Stimulated activated CD8-positive, alpha-beta memory T cell treated with anti-CD3 and anti-CD28 coated beads, Interleukin-7, amount 100 ng/mL, for 24 hours (primary cell): ENCODE measurements around the gene ALDH1L2.
"Not testable (repeated sequence)": the region's sequence is repeated elsewhere in the genome, so short reads cannot be mapped to it uniquely, and the experiment has no call there.

Experiments
- DNase-seq: peaks from one replicate; pipeline ENCODE4 v3.0.0-alpha.2; 2020; ENCODE audit warnings: low read depth

Gene ALDH1L2

GRCh38 chr12:104985206-104985605 lies 99.1 kb downstream of the ALDH1L2 start:
- DNase-seq, result no peak

DNA sequence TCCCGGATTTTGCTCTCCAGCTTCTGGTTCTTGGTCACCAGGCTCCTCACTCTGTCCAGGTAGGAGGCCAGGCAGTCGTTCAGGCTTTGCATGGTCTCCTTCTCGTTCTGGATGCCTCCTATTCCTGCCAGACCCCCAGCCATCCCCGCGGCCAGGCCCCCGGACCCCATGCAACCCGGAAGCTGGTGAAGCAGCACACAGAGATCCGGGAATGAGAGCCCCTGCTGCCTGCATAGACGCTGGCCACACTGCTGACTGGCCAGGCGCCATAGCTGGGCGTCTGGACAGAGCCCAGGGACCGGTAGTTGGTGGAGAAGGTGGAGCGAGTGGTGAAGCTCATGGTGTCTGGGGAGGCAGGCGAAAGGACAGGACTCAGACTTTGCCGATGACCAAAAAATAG lies 106.6 kb downstream of the ALDH1L2 start:
- DNase-seq, result not testable (repeated sequence)

DNA sequence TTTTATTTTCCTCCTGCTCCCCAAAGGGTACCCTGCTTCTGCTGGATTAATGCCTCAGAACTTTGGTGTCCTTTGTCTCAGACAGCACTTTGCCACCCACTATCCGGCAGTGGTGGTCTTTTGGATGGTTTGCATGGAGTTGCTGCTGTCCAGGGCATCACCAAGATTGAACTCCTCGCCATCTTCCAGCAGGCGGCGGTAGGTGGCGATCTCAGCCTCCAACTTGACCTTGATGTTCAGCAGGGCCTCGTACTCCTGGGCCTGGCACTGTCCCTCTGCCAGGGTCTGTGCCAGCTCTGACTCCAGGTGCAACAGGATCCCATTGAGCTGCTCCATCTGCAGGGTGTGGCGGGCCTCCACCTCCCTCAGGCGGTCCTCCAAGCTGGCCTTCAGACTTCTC lies 107.6 kb downstream of the ALDH1L2 start:
- DNase-seq, result no peak

DNA sequence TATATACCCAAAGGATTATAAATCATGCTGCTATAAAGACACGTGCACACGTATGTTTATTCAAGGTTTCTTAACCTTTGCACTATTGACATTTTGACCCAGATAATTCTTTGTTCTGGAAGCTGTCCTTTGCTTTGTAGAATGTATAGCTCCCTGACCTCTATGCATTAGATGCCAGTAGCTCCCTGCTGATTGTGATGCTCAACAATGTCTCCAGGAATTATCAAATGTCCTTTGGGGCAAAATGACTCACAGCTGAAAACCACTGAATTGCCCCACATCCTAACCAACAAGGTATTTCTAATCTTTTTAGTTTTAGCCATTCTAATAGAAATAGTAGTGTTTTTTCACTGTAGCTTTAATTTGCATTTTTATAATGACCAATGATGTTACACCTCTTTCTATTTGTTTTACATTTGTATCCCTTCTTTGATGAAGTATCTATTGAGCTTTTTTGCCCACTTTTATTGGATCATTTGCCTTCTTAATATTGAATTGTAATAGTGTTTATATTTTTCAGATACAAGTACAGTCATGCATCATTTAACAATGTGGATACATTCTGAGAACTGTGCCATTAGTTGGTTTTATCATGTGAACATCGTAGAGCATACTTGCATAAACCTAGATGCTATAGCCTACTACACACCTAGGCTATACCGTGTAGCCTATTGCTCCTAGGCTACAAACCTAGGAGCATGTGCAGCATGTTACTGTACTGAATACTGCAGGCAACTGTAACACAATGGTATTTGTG lies 108.5 kb downstream of the ALDH1L2 start:
- no peak for DNase-seq

DNA sequence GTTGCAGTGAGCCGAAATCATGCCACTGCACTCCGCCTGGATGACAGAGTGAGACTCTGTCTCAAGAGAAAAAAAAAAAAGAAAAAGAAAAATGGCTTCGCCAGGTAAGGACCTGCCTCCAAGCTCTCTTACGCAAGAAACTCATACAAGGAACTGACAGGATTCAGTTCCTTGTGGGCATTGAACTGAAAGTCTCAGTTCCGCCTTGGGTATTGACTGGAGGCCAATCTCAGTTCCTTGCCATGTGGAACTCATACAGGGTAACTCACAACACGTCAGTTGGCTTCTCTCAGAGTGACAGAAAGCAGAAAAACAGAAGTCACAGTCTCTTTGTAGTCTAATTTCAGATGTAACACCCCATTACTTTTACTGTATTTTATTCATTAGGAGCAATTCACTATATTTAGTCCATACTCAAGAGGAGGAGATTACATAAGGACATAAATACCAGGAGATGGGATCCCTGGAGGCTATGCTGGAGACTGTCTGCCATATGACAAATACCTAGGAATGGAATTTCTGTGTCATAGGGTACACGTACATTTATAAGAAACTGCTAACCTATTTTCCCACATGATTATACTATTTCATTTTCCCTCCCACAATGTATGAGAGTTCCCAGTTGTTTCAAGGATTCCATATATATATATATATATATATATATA lies 109.5 kb downstream of the ALDH1L2 start:
- DNase-seq, result no peak

DNA sequence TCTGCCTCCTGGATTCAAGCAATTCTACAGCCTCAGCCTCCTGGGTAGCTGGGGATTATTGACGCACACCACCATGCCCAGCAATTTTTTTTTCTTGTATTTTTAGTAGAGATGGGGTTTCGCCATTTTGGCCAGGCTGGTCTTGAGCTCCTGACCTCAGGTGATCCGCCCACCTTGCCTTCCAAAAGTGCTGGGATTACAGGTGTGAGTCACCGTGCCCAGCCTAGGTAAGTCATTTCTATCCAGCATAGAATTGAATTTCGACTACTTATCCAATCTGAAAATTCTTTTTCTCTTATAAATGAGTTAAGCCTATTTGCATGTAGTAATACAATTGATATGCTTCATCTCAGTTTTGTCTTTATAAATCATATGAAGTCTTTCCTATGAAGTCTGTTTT lies 111.0 kb downstream of the ALDH1L2 start:
- DNase-seq, result no peak

GRCh38 chr12:104971306-104971705 lies 113.0 kb downstream of the ALDH1L2 start:
- DNase-seq, result no peak
